Smooth muscle cell (in vitro differentiated cells): ENCODE measurements around the gene WIPF1. TPM values are rescaled to one million over a fixed set of nuclear protein-coding genes. Genes with fewer than 3 reads are reported as not detected.

ENCODE experiments used
- DNase-seq: peaks from one replicate; lab custom pipeline; 2025; ENCODE audit not compliant: unreplicated experiment; lab: John Stamatoyannopoulos, UW
- H2AFZ ChIP-seq: fragments of 200-600 bp; sonication (generic); 2 replicates; pipeline ENCODE4 v1.6.0; 2016; ENCODE audit warnings: antibody characterized with exemption, low read depth, mild to moderate bottlenecking
- H3F3A ChIP-seq: fragments of 200-600 bp; sonication (generic); 2 replicates; pipeline ENCODE4 v1.6.0; 2017; ENCODE audit warnings: antibody characterized with exemption, low read depth
- H3K27ac ChIP-seq: fragments of 200-600 bp; sonication (generic); 2 replicates; pipeline ENCODE4 v1.5.1; 2016; ENCODE audit warnings: low read depth, mild to moderate bottlenecking
- H3K27me3 ChIP-seq: fragments of 200-600 bp; sonication (generic); 2 replicates; pipeline ENCODE4 v1.6.1; 2016; ENCODE audit warnings: low read depth, mild to moderate bottlenecking
- H3K36me3 ChIP-seq: fragments of 200-600 bp; sonication (generic); 2 replicates; pipeline ENCODE4 v1.5.1; 2016; ENCODE audit warnings: low read depth
- H3K4me1 ChIP-seq: fragments of 200-600 bp; sonication (generic); 2 replicates; pipeline ENCODE4 v1.5.1; 2016; ENCODE audit warnings: low read depth
- H3K4me2 ChIP-seq: fragments of 200-600 bp; sonication (generic); 2 replicates; pipeline ENCODE4 v1.6.0; 2016; ENCODE audit warnings: mild to moderate bottlenecking
- H3K4me3 ChIP-seq: fragments of 200-600 bp; sonication (generic); 2 replicates; pipeline ENCODE4 v1.5.1; 2016; ENCODE audit warnings: mild to moderate bottlenecking
- H3K79me2 ChIP-seq: fragments of 200-600 bp; sonication (generic); 2 replicates; pipeline ENCODE4 v1.6.0; 2016; ENCODE audit warnings: low read depth, mild to moderate bottlenecking
- H3K9ac ChIP-seq: fragments of 200-600 bp; sonication (generic); 2 replicates; pipeline ENCODE4 v1.6.0; 2016; ENCODE audit warnings: low read depth
- H3K9me3 ChIP-seq: fragments of 200-600 bp; sonication (generic); replicated peaks from 2 replicates; pipeline ENCODE4 v1.5.1; 2016; ENCODE audit warnings: low read depth
- H4K20me1 ChIP-seq: fragments of 200-600 bp; sonication (generic); 2 replicates; pipeline ENCODE4 v1.6.0; 2016; ENCODE audit warnings: low read depth
- WGBS: methylation state at CpG from one replicate; pipeline ENCODE4 v1.1.7; 2016; ENCODE audit warnings: low lambda C conversion rate; 5-methylcytosine and 5-hydroxymethylcytosine counted together
- polyA plus RNA-seq: library from polyadenylated mRNA; unstranded; fragments of >200 nt; fragmentation: Nextera tagmentation; extraction: Ambion mirVana; gene quantifications from 2 replicates; pipeline ENCODE4 v1.2.1, GENCODE V29; 2016
- total RNA-seq: library from RNA; depleted of rRNA; stranded (reverse); fragments of >200 nt; gene quantifications from 2 replicates; pipeline ENCODE4 v1.2.3, GENCODE V29; 2014
- TF ChIP-seq, protein P1 (sequence below): fragments of 200-600 bp; sonication (generic); IDR thresholded peaks from 2 replicates; pipeline ENCODE4 v1.5.1; 2017; ENCODE audit warnings: borderline replicate concordance, mild to moderate bottlenecking, antibody characterized with exemption; ENCODE audit not compliant: insufficient read depth, poor library complexity, severe bottlenecking

Gene WIPF1
- total and polyA plus RNA-seq, 2 experiments from 2014 or later: 27.3 to 35.5 TPM

DNA sequence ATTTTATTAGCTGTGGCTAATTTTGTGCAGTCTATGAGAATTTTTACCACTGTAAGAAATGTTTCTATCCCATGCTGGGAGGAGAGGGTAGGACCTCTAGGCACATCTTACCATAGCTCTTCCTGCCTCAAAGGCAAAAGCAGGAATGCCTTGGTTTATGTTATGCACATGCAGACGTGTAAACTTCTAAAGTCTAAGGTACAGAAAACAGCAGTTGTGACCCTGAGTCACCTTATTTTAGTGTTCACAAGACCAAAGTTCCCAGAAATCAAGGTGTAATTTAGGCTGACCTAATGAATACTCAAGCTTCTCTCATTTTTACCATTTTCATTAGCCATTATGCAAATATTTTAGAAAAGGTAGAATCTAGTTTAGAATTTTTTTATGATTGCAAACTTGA, 15.4 kb upstream of the WIPF1 start:
- Histone ChIP-seq H3F3A (peaks cover 13% of the 10 kb centered on the region), H3K36me3 (no peaks in the 10 kb centered on the region), H3K4me1 (peaks cover 12% of the 10 kb centered on the region), H3K4me2 (peak overlapping the region; percentile 66), H3K9ac (peak overlapping the region; percentile 89), H3K27ac (peak overlapping the region; percentile 98), H3K4me3 (no peak overlapping the region), H2AFZ (no peak overlapping the region), H3K9me3 (no peaks in the 10 kb centered on the region), H3K79me2 (peaks cover 29% of the 10 kb centered on the region), H3K27me3 (no peaks in the 10 kb centered on the region), H4K20me1 (no peaks in the 10 kb centered on the region)
- TF ChIP-seq, protein P1, sequence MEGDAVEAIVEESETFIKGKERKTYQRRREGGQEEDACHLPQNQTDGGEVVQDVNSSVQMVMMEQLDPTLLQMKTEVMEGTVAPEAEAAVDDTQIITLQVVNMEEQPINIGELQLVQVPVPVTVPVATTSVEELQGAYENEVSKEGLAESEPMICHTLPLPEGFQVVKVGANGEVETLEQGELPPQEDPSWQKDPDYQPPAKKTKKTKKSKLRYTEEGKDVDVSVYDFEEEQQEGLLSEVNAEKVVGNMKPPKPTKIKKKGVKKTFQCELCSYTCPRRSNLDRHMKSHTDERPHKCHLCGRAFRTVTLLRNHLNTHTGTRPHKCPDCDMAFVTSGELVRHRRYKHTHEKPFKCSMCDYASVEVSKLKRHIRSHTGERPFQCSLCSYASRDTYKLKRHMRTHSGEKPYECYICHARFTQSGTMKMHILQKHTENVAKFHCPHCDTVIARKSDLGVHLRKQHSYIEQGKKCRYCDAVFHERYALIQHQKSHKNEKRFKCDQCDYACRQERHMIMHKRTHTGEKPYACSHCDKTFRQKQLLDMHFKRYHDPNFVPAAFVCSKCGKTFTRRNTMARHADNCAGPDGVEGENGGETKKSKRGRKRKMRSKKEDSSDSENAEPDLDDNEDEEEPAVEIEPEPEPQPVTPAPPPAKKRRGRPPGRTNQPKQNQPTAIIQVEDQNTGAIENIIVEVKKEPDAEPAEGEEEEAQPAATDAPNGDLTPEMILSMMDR: no peak
- DNase-seq: no peak
- WGBS: 36% methylated on average over 1 of the region's 1 CpG

DNA sequence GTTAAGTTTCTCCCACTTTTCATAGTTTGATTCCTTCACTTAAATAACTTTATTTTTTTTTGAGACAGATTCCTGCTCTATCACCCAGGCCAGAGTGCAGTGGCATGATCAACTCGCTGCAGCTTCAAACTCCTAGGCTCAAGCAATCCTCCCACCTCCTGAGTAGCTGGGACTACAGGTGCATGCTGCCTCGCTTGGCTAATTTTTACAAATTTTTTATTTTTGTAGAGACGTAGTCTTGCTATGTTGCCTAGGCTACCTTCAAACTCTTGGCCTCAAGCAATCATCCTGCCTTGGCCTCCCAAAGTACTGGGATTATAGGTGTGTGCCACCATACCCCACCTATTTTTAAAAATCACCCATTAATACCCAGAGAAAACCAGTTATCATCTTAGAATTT, 14.2 kb upstream of the WIPF1 start:
- peaks cover 12% of the 10 kb centered on the region for H3K4me1 ChIP-seq
- peaks cover 29% of the 10 kb centered on the region for H3K79me2 ChIP-seq
- TF ChIP-seq, protein P1: no peak
- no peak for DNase-seq
- no peak overlapping the region for H3K4me3 ChIP-seq
- peaks cover 13% of the 10 kb centered on the region for H3F3A ChIP-seq
- H3K9me3 ChIP-seq: no peaks in the 10 kb centered on the region
- H3K27me3 ChIP-seq: no peaks in the 10 kb centered on the region
- no peak overlapping the region for H2AFZ ChIP-seq
- 97% methylated on average over 3 of the region's 3 CpGs for WGBS
- H4K20me1 ChIP-seq: no peaks in the 10 kb centered on the region
- no peak overlapping the region for H3K9ac ChIP-seq
- no peak overlapping the region for H3K4me2 ChIP-seq
- no peaks in the 10 kb centered on the region for H3K36me3 ChIP-seq
- no peak overlapping the region for H3K27ac ChIP-seq

DNA sequence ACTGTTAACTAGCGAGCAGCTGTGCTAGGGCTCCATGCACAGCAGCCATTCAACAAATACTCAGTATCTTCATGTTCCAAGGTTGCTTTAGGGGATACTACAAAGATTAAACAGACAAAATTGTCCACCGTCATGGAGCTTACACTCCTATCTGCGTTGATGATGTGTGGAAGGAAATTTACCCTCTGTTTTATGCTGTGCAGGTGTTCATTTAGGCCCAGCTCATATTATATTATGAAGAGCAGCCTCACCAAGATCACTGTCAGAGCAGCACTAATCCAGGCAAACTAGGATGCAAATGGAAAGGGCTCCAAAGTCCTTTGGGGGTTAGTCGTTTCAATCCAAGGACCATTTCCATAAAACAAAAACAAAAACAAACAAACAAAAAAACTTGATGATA, 13.4 kb upstream of the WIPF1 start:
- Histone ChIP-seq H3K79me2 (peaks cover 29% of the 10 kb centered on the region), H4K20me1 (no peaks in the 10 kb centered on the region), H2AFZ (no peak overlapping the region), H3K27ac (no peak overlapping the region), H3K27me3 (no peaks in the 10 kb centered on the region), H3K4me2 (no peak overlapping the region), H3K4me3 (no peak overlapping the region), H3F3A (peaks cover 16% of the 10 kb centered on the region), H3K4me1 (peaks cover 18% of the 10 kb centered on the region), H3K9me3 (no peaks in the 10 kb centered on the region), H3K9ac (no peak overlapping the region), H3K36me3 (no peaks in the 10 kb centered on the region)
- WGBS: 95% methylated on average over 4 of the region's 4 CpGs
- TF ChIP-seq, protein P1: no peak
- DNase-seq: no peak

DNA sequence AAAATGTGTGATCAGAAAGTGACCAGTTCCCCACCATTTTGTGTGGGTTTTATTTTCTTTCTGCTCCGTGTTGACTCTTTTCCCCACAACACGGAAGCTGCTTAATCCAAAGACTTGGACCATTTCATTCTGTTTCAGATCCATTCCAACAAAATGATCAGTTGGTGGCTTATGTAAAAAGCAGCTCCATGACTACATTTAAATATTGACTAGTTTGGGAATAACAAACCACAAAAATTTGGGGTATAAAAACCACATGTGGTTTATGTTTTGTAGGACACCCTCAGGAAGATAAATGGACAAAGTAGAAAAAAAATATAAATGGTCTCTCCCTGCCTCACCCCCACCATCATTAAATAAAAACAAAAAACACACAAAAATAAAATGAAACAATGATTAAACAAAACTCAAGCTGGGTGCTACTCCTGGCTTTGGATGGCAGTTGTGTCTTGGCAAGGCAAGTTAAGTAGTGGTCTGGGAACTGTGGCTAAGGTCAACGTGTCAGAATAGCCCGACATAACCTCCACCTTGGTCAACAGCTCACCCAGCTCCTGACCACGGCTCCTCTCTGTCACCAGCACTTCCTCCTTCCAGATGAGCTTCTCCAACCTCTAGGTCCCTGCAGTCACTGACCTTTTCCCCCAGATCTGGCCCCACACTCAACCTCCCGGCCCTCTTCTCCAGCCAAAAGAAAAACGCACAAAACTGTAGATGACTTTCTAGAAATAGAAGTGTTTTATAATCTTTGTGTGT, 12.8 kb upstream of the WIPF1 start:
- TF ChIP-seq, protein P1: no peak
- no peak for DNase-seq
- WGBS: 79% methylated on average over 7 of the region's 7 CpGs
- H3K9ac ChIP-seq: no peak overlapping the region
- H3K4me1 ChIP-seq: peaks cover 21% of the 10 kb centered on the region
- H3K4me2 ChIP-seq: no peak overlapping the region
- no peaks in the 10 kb centered on the region for H3K27me3 ChIP-seq
- no peaks in the 10 kb centered on the region for H3K36me3 ChIP-seq
- peaks cover 29% of the 10 kb centered on the region for H3K79me2 ChIP-seq
- H3F3A ChIP-seq: peaks cover 16% of the 10 kb centered on the region
- no peaks in the 10 kb centered on the region for H4K20me1 ChIP-seq
- no peak overlapping the region for H2AFZ ChIP-seq
- peak overlapping the region; percentile 35 for H3K27ac ChIP-seq
- H3K9me3 ChIP-seq: no peaks in the 10 kb centered on the region
- H3K4me3 ChIP-seq: no peak overlapping the region
